NCI-H1694 treated with DMSO at 0.1 percent for 48 hours (cell line): ENCODE data around the gene TXLNG.
"Not testable (repeated sequence)": the region's sequence is repeated elsewhere in the genome, so short reads cannot be mapped to it uniquely, and the experiment has no call there.

ENCODE experiments used
- DNase-seq: peaks from one replicate; lab custom pipeline; 2025; lab: John Stamatoyannopoulos, UW

The TXLNG gene

GRCh38 chrX:16786139-16786790 is at the start of gene TXLNG:
TSS of gene TXLNG (plus strand) at chrX:16786466. CDS start at chrX:16786488, 22 bp downstream.
- DNase-seq: peak; percentile 87

- DNase-seq: no peak
These were observed 49.2 kb upstream of the TXLNG start for GRCh38 chrX:16737024-16737423.

GRCh38 chrX:16739574-16739973 is 46.7 kb upstream of the TXLNG start:
- no peak for DNase-seq

GRCh38 chrX:16743604-16744325 is 42.5 kb upstream of the TXLNG start:
- DNase-seq: no peak

- no peak for DNase-seq
These were observed 41.2 kb upstream of the TXLNG start for GRCh38 chrX:16745102-16745501.

- DNase-seq: no peak
These were observed 40.6 kb upstream of the TXLNG start for GRCh38 chrX:16745659-16746058.

- DNase-seq: no peak
These were observed 37.8 kb upstream of the TXLNG start for GRCh38 chrX:16748425-16748824.

GRCh38 chrX:16750136-16750535 is 36.1 kb upstream of the TXLNG start:
- DNase-seq: no peak

- no peak for DNase-seq
These were observed 32.2 kb upstream of the TXLNG start for GRCh38 chrX:16754019-16754418.

- no peak for DNase-seq
These were observed 29.5 kb upstream of the TXLNG start for GRCh38 chrX:16756724-16757123.

GRCh38 chrX:16761500-16761899 is 24.8 kb upstream of the TXLNG start:
- DNase-seq: not testable (repeated sequence)

- DNase-seq: no peak
These were observed 23.7 kb upstream of the TXLNG start for GRCh38 chrX:16762579-16762978.

GRCh38 chrX:16765594-16765993 is 20.7 kb upstream of the TXLNG start:
- DNase-seq: no peak

- DNase-seq: no peak
These were observed 15.2 kb upstream of the TXLNG start for GRCh38 chrX:16770970-16771482.

- no peak for DNase-seq
These were observed 14.5 kb upstream of the TXLNG start for GRCh38 chrX:16771483-16772398.

GRCh38 chrX:16772460-16772859 is 13.8 kb upstream of the TXLNG start:
- DNase-seq: no peak

GRCh38 chrX:16774746-16775145 is 11.5 kb upstream of the TXLNG start:
- DNase-seq: no peak

GRCh38 chrX:16778545-16778944 is 7.7 kb upstream of the TXLNG start:
- no peak for DNase-seq

- no peak for DNase-seq
These were observed 7.3 kb upstream of the TXLNG start for GRCh38 chrX:16778993-16779392.

- not testable (repeated sequence) for DNase-seq
These were observed 6.5 kb upstream of the TXLNG start for GRCh38 chrX:16779815-16780214.

- DNase-seq: no peak
These were observed 2.8 kb upstream of the TXLNG start for GRCh38 chrX:16783452-16783851.

GRCh38 chrX:16784440-16784839 is 1.8 kb upstream of the TXLNG start:
- not testable (repeated sequence) for DNase-seq
